ENCODE data around the gene NR2F6.

Gene NR2F6

DNA sequence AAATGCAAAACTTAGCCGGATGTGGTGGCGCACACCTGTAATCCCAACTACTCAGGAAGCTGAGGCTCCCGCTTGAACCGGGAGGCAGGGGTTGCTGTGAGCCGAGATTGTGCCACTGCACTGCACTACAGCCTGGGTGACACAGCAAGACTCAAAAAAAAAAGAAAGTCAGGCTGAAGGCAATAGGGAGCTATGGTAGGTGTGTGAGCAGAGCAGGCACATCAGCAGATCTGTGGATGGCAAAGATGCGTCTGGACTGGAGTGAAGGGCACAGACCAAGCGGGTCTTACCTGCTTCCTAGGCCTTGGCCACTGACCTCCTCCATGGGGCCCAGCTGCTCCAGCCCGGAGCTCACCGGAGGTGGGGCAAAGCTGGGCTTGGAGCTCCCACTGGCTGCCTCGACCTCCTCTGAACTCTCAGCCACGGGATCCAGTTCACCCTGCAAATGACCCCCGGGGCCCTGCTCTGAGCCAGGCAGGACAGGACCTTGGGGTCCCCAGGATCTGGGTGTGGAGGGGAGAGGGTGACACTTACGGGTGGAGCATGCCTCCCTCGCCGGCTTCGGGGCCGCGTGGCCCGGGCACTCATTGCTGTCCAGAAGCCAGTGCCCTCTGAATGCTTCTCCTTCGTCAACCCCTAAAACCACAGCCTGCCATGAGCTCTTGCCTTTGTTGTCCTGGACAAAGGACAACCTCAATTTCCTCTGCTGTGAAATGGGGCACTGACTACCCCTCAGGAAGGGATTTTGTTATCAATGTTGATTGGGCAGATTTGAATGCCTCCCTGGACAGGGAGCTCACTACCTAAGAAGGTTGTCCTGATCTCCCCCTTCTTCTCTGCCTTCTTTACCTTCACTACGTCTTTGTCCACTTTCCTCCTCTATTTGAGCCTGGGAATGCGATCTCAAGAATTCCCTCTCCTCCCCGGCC, 18.3 kb upstream of the NR2F6 start:
- no peak for DNase-seq

DNA sequence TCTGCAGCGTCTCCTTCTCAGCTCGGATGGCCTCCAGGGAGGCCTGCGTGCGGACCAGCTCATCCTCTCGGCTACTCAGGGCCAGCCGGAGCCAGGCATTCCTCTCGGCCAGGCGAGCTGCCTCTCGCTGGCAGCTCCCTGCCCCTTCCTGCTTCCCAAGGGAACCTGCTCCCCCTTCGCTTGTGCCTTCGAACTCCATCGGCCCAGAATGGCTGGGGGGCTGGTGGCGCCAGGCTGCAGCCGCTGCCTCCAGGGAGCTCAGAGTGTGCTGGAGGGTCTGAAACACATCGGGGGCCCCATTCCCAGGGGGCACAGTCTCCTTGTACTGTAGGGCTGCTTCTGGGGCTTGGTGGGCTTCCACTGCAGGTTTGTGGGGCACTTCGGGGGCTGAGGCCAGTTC, 16.8 kb upstream of the NR2F6 start:
- no peak for DNase-seq

- DNase-seq = peak; percentile 54
These were observed 15.2 kb upstream of the NR2F6 start for GRCh38 chr19:17260842-17261325.

DNA sequence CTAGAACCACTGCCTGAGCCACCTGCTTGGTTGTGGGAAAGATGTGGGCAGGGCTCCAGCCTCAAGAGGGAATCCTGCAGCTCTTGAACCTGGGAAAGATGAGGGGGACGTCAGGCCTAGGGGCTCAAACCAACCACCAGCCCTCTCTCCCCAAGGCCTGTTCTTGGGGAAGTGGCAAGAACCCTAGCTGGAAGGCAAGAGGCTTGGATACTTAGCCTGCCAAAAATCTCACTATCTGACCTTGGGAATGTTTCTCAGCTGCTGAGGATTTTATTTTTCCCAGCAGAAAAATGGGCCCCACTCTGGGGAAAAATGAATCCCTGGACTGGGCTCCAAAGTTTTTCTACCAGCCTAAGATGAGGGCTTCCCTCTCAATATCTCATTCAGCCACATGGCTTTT, 14.2 kb upstream of the NR2F6 start:
- DNase-seq = no peak

- no peak for DNase-seq
These were observed 13.5 kb upstream of the NR2F6 start for GRCh38 chr19:17259118-17259780.

DNA sequence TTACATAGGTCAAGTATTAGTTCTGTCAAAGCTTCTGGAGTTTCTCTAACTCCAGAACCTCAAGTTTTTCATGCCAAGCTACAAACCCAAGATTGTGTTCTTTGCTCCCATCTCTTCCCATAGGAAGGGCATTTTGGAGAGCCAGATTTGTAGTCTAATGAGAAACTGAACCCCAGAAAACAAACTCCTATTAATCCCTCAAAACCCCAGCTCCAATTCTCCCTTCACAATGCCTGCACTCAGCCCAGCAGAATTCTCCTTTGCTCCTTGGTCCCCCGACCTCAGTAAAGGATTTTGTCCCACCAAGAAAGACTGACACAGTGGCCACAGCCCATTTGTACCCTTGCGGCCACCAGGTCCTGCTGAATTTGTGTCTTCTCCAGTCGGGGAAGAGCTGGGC, 10.4 kb upstream of the NR2F6 start:
- no peak for DNase-seq

DNA sequence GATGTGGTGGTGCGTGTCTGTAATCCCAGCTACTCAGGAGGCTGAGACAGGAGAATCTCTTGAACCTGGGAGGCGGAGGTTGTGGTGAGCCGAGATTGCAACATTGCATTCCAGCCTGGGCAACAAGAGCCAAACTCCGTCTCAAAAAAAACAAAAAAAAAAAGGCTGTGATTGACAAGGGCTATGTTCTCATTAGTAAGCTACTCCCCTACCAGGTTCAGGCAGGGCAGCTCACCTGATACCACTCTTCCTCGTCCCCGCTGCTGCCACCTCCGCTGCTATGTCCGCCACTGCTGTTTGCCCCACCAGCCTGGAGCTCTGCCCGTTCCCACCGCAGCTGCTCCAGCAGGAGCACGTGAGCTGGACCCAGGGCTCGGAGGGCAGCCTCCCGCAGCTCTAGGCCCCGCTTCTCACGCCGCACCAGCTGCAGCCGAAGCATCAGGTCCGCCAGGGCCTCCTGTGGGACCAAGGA, 9.5 kb upstream of the NR2F6 start:
- DNase-seq = no peak

DNA sequence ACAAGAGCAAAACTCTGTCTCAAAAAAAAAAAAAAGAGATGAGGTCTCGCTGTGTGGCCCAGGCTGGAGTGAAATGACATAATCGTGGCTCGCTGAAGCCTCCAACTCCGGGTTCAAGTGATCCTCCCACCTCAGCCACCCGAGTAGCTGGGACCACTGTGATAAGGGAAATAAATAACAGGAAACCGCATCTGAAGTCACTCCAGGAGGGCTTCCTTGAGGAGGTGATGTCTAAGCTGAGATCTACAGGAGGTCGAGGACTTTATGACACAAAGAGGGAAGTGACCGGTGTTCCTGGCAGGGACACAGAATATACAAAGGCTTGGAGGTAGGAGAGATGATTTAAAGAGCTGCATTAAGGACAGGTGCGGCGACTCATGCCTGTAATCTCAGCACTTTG, 8.9 kb upstream of the NR2F6 start:
- no peak for DNase-seq

DNA sequence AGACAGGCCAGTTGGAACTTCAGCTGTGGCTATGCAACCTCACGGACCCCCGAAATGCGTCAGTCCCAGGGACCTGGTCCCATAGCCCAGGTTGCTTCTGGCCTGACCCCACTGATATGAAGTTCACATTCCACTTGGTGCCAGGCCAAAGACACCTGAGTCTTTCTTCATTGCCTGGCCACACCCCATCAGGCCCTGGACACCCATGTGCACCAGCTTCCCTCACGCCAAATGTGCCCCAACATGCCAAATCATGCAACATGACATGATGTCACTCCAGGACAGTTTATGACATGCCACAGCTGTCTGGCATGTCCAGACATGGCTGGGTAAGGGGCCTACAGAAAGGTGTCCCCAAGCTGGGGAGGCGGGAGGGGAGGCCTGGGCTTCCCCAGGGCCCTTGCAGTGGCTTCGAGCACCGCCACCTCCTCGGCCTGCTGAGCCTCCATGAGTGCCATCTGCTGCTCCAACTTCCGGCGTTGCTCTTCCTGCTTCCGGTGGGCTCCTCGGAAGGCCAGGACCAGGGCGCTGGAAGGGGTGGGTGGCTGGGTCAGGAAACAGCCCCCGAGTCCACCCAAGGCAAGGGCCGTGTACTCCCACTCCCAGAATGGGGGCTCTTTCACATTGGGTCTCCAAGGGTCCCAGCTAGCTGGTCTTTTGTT, 4.3 kb upstream of the NR2F6 start:
- DNase-seq = no peak

GRCh38 chr19:17248011-17248776, 2.5 kb upstream of the NR2F6 start:
- DNase-seq = no peak

DNA sequence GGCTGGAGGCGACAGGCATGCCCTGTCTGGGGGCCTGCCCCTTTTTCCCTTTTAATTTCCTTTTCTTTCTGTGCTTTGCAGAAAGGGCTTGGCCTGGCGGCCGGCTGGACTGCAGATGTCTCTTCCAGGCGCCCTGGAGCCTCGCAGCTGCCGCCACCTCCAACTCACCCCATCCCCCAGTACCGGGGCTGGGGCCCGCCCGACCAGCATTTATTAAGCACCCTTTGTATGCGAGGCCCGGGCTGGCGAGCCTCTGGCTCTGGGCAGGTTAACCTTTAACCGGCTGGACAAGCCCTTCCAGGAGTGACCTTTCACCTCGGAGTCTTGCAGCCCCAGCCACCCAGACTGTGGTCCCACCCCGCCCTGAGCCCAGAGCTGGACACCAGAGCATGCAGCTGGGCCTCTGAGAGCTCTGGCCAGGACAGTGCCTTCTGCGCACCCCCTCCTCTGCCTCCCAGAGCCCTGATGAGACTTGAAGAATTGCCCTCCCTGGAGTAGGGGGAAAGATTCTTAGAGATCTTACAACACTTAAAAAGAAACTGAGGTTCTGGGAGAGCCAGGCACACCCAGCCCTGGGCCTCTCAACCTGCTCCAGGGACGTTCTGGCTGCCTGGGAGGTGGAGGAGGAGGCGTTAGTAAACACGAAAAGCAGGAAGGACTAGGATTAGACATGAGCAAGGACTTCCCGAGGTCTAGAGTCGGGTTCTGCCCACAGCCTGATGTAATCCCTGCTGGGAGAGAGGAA, 1.1 kb upstream of the NR2F6 start:
- peak; percentile 79 for DNase-seq

- no peak for DNase-seq
These were observed 843 bp downstream of the NR2F6 start for GRCh38 chr19:17244618-17245534.

GRCh38 chr19:17243830-17244617, 1.7 kb downstream of the NR2F6 start:
- peak; percentile 48 for DNase-seq

GRCh38 chr19:17243211-17243829, 2.4 kb downstream of the NR2F6 start:
- no peak for DNase-seq

DNA sequence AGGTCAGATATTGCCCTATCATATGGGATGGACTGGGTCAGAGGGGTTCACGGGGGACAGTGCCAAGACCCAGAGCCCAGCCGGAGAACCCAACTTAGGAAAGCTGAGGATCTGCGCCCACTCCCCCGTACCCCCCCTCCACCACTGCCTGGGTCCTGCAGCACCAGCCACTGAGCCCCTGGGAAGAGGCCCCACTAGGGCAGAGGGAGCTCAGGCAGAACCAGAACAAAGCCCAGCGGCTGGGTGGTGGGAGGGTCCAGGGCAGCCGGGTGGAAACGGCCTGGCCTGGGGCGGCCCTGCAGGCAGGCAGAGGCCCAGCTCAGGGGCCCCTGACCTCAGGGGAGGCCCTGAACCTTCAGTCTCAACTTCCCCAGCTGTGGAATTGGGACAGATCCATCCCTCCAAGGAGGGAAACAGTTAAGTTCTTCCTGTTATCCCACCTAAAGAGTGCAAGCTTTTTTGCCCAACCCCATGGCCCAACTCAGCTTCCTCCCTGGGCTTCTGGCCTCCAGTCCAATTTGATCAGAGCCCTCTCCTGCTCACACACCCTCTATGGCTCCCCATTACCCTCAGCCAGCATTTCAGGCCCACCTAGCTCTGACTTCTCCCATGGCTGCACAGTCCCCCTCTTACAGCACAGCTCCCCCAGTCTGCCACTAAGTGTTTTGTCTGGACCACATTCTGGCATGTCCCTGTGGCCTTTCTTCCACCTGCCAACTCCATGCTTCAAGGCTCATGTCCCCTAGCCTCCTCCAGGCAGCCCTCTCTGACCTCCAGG, 3.1 kb downstream of the NR2F6 start:
- no peak for DNase-seq

DNA sequence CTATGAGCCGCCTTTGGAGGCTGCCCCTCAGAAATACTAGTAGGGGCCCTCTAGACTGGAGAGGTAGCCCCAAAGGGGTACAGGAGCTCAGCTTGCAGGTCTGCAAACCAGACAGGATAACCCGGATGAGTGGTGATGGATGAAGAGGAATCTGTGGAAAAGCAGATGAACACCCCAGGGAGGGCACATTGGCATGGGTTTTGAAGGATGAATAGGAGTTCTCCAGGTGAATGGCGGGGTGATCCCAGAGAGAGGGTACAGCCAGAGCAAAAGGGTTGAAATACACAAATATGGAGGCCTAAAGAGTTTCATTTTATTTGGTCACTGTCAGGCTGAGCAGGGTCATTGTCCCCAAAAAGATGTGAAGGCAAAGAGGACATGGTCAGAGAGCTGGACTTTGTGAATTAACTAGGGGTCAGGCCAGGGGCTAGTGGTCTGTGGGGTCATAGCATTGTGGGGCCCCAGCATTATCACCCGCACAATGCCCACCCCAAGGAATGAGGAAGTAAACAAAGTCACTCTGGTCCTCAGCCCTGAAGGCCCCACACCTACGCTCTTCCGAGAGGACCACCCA, 4.8 kb downstream of the NR2F6 start:
- no peak for DNase-seq

DNA sequence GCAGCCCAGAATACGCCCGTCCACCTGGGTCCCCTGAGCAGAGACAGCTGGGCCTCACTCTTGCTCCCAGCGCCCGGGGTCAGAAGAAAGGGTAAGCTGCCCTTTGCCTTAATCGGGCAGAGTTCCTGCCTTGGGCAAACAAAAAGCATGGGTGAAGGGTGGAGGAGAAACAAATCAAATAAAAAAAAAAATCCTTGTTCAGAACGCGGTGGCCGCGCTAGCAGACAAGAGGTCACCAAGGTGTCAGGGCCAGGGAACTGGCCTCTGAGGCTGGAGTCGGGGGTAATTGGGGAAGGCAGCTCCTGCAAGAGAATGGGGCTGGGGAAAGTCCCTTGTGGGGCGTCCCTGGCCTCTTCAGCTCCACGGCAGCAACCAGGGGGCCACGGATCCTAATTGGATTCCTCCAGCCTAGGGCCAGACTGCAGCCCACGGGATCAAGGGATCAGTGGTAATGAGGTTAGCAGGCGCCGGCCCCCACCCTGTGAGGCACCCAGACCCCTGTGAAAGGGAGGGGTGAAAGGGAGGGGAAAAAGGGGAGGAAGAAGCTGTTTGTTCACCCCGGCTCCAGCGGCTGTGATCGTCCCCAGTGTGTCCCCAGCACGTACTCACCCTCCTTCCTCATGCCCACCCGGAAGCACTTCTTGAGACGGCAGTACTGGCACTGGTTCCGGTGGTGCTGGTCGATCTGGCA, 5.5 kb downstream of the NR2F6 start:
- no peak for DNase-seq
